ENCODE data around the gene CD59.

Gene CD59

GRCh38 chr11:33699515-33700062 is 36.6 kb downstream of the CD59 start:
- H3K27me3 ChIP-seq (ENCODE audit: control insufficient read depth in 1 of 2, insufficient read depth in 2 of 2, low read length in 2 of 2), result no peaks in the 10 kb centered on the region
- H3K9ac ChIP-seq (ENCODE audit: low read length), result no peak overlapping the region

GRCh38 chr11:33698921-33699320 is 37.3 kb downstream of the CD59 start:
- H3K4me1 ChIP-seq (ENCODE audit: insufficient read depth, low read length), result peaks cover 17% of the 10 kb centered on the region

More at GRCh38 chr11:33699515-33700062, 36.6 kb downstream of the CD59 start:
- peak overlapping the region in 1 of 2 donors; percentile 37 for H3K4me3 ChIP-seq (ENCODE audit: low read depth in 1 of 2, low read length in 2 of 2)
- peaks cover 17% of the 10 kb centered on the region for H3K4me1 ChIP-seq (ENCODE audit: insufficient read depth, low read length)
- H3K9me3 ChIP-seq (ENCODE audit: low read length), result no peaks in the 10 kb centered on the region
- H3K27ac ChIP-seq (ENCODE audit: low read depth, low read length), result no peak overlapping the region
- H3K36me3 ChIP-seq (ENCODE audit: insufficient read depth, low read length), result no peaks in the 10 kb centered on the region

GRCh38 chr11:33697997-33698396 is 38.2 kb downstream of the CD59 start:
- Histone ChIP-seq H3K9ac (ENCODE audit: low read length) (no peak overlapping the region), H3K27me3 (ENCODE audit: control insufficient read depth in 1 of 2, insufficient read depth in 2 of 2, low read length in 2 of 2) (no peaks in the 10 kb centered on the region), H3K27ac (ENCODE audit: low read depth, low read length) (no peak overlapping the region), H3K4me3 (ENCODE audit: low read depth in 1 of 2, low read length in 2 of 2) (no peak overlapping the region), H3K4me1 (ENCODE audit: insufficient read depth, low read length) (peaks cover 17% of the 10 kb centered on the region), H3K9me3 (ENCODE audit: low read length) (no peaks in the 10 kb centered on the region), H3K36me3 (ENCODE audit: insufficient read depth, low read length) (no peaks in the 10 kb centered on the region)

More at GRCh38 chr11:33698921-33699320, 37.3 kb downstream of the CD59 start:
- H3K27me3 ChIP-seq (ENCODE audit: control insufficient read depth in 1 of 2, insufficient read depth in 2 of 2, low read length in 2 of 2), result no peaks in the 10 kb centered on the region
- no peaks in the 10 kb centered on the region for H3K9me3 ChIP-seq (ENCODE audit: low read length)
- H3K36me3 ChIP-seq (ENCODE audit: insufficient read depth, low read length), result no peaks in the 10 kb centered on the region
- no peak overlapping the region for H3K9ac ChIP-seq (ENCODE audit: low read length)
- H3K27ac ChIP-seq (ENCODE audit: low read depth, low read length), result no peak overlapping the region
- H3K4me3 ChIP-seq (ENCODE audit: low read depth in 1 of 2, low read length in 2 of 2), result no peak overlapping the region

GRCh38 chr11:33696931-33697638 is 39.1 kb downstream of the CD59 start:
- no peaks in the 10 kb centered on the region for H3K27me3 ChIP-seq (ENCODE audit: control insufficient read depth in 1 of 2, insufficient read depth in 2 of 2, low read length in 2 of 2)
- H3K4me3 ChIP-seq (ENCODE audit: low read depth in 1 of 2, low read length in 2 of 2), result no peak overlapping the region
- no peaks in the 10 kb centered on the region for H3K9me3 ChIP-seq (ENCODE audit: low read length)
- no peak overlapping the region for H3K27ac ChIP-seq (ENCODE audit: low read depth, low read length)
- peaks cover 26% of the 10 kb centered on the region for H3K4me1 ChIP-seq (ENCODE audit: insufficient read depth, low read length)
- H3K36me3 ChIP-seq (ENCODE audit: insufficient read depth, low read length), result no peaks in the 10 kb centered on the region
- no peak overlapping the region for H3K9ac ChIP-seq (ENCODE audit: low read length)

- no peak overlapping the region for H3K9ac ChIP-seq (ENCODE audit: low read length)
- H3K4me1 ChIP-seq (ENCODE audit: insufficient read depth, low read length), result peaks cover 26% of the 10 kb centered on the region
- H3K27me3 ChIP-seq (ENCODE audit: control insufficient read depth in 1 of 2, insufficient read depth in 2 of 2, low read length in 2 of 2), result no peaks in the 10 kb centered on the region
- H3K4me3 ChIP-seq (ENCODE audit: low read depth in 1 of 2, low read length in 2 of 2), result no peak overlapping the region
- H3K36me3 ChIP-seq (ENCODE audit: insufficient read depth, low read length), result no peaks in the 10 kb centered on the region
- no peaks in the 10 kb centered on the region for H3K9me3 ChIP-seq (ENCODE audit: low read length)
- H3K27ac ChIP-seq (ENCODE audit: low read depth, low read length), result no peak overlapping the region
Measured at GRCh38 chr11:33696411-33696810, 39.8 kb downstream of the CD59 start.

GRCh38 chr11:33695051-33695566 is 41.1 kb downstream of the CD59 start:
- H3K27me3 ChIP-seq (ENCODE audit: control insufficient read depth in 1 of 2, insufficient read depth in 2 of 2, low read length in 2 of 2), result no peaks in the 10 kb centered on the region
- no peaks in the 10 kb centered on the region for H3K9me3 ChIP-seq (ENCODE audit: low read length)
- H3K27ac ChIP-seq (ENCODE audit: low read depth, low read length), result no peak overlapping the region
- peaks cover 27% of the 10 kb centered on the region for H3K4me1 ChIP-seq (ENCODE audit: insufficient read depth, low read length)
- H3K4me3 ChIP-seq (ENCODE audit: low read depth in 1 of 2, low read length in 2 of 2), result no peak overlapping the region
- no peaks in the 10 kb centered on the region for H3K36me3 ChIP-seq (ENCODE audit: insufficient read depth, low read length)
- no peak overlapping the region for H3K9ac ChIP-seq (ENCODE audit: low read length)

- peaks cover 22% of the 10 kb centered on the region for H3K4me1 ChIP-seq (ENCODE audit: insufficient read depth, low read length)
- H3K36me3 ChIP-seq (ENCODE audit: insufficient read depth, low read length), result no peaks in the 10 kb centered on the region
- H3K9me3 ChIP-seq (ENCODE audit: low read length), result no peaks in the 10 kb centered on the region
- H3K9ac ChIP-seq (ENCODE audit: low read length), result no peak overlapping the region
- H3K27ac ChIP-seq (ENCODE audit: low read depth, low read length), result no peak overlapping the region
- H3K27me3 ChIP-seq (ENCODE audit: control insufficient read depth in 1 of 2, insufficient read depth in 2 of 2, low read length in 2 of 2), result no peaks in the 10 kb centered on the region
- H3K4me3 ChIP-seq (ENCODE audit: low read depth in 1 of 2, low read length in 2 of 2), result no peak overlapping the region
Measured at GRCh38 chr11:33694346-33695050, 41.7 kb downstream of the CD59 start.

- no peaks in the 10 kb centered on the region for H3K36me3 ChIP-seq (ENCODE audit: insufficient read depth, low read length)
- no peaks in the 10 kb centered on the region for H3K9me3 ChIP-seq (ENCODE audit: low read length)
- H3K9ac ChIP-seq (ENCODE audit: low read length), result no peak overlapping the region
- H3K27ac ChIP-seq (ENCODE audit: low read depth, low read length), result peak overlapping the region; percentile 3
- H3K4me3 ChIP-seq (ENCODE audit: low read depth in 1 of 2, low read length in 2 of 2), result no peak overlapping the region
- H3K4me1 ChIP-seq (ENCODE audit: insufficient read depth, low read length), result peaks cover 22% of the 10 kb centered on the region
- H3K27me3 ChIP-seq (ENCODE audit: control insufficient read depth in 1 of 2, insufficient read depth in 2 of 2, low read length in 2 of 2), result no peaks in the 10 kb centered on the region
Measured at GRCh38 chr11:33692541-33692940, 43.7 kb downstream of the CD59 start.

GRCh38 chr11:33692013-33692504 is 44.2 kb downstream of the CD59 start:
- Histone ChIP-seq H3K4me3 (ENCODE audit: low read depth in 1 of 2, low read length in 2 of 2) (no peak overlapping the region), H3K9me3 (ENCODE audit: low read length) (no peaks in the 10 kb centered on the region), H3K36me3 (ENCODE audit: insufficient read depth, low read length) (no peaks in the 10 kb centered on the region), H3K4me1 (ENCODE audit: insufficient read depth, low read length) (peaks cover 22% of the 10 kb centered on the region), H3K9ac (ENCODE audit: low read length) (no peak overlapping the region), H3K27me3 (ENCODE audit: control insufficient read depth in 1 of 2, insufficient read depth in 2 of 2, low read length in 2 of 2) (no peaks in the 10 kb centered on the region), H3K27ac (ENCODE audit: low read depth, low read length) (peak overlapping the region; percentile 3)

- H3K9me3 ChIP-seq (ENCODE audit: low read length), result no peaks in the 10 kb centered on the region
- H3K27me3 ChIP-seq (ENCODE audit: control insufficient read depth in 1 of 2, insufficient read depth in 2 of 2, low read length in 2 of 2), result no peaks in the 10 kb centered on the region
- no peak overlapping the region for H3K4me3 ChIP-seq (ENCODE audit: low read depth in 1 of 2, low read length in 2 of 2)
- H3K4me1 ChIP-seq (ENCODE audit: insufficient read depth, low read length), result peaks cover 22% of the 10 kb centered on the region
- no peaks in the 10 kb centered on the region for H3K36me3 ChIP-seq (ENCODE audit: insufficient read depth, low read length)
- H3K27ac ChIP-seq (ENCODE audit: low read depth, low read length), result no peak overlapping the region
- H3K9ac ChIP-seq (ENCODE audit: low read length), result peak overlapping the region; percentile 6
Measured at GRCh38 chr11:33691066-33691864, 45.0 kb downstream of the CD59 start.
